ENCODE results near the gene ROR2.

ROR2 gene

GRCh38 chr9:91582181-91582580, 367.8 kb downstream of the ROR2 start:
- Histone ChIP-seq H3K4me3 (no peak overlapping the region), H3K27ac (no peak overlapping the region)
- no peak for TF ChIP-seq CTCF (IDR thresholded peaks at IDR 0.05)
- no peak for DNase-seq (ENCODE audit: low spot score)

GRCh38 chr9:91580136-91580535, 369.9 kb downstream of the ROR2 start:
- no peak for DNase-seq (ENCODE audit: low spot score)
- Histone ChIP-seq H3K27ac (no peak overlapping the region), H3K4me3 (no peak overlapping the region)
- TF ChIP-seq CTCF (IDR thresholded peaks at IDR 0.05), result no peak

GRCh38 chr9:91578911-91579310, 371.1 kb downstream of the ROR2 start:
- Histone ChIP-seq H3K27ac (no peak overlapping the region), H3K4me3 (no peak overlapping the region)
- TF ChIP-seq CTCF (IDR thresholded peaks at IDR 0.05), result no peak
- DNase-seq (ENCODE audit: low spot score), result no peak

- H3K27ac ChIP-seq, result no peak overlapping the region
- DNase-seq (ENCODE audit: low spot score), result no peak
- no peak overlapping the region for H3K4me3 ChIP-seq
- no peak for TF ChIP-seq CTCF (IDR thresholded peaks at IDR 0.05)
Measured at GRCh38 chr9:91577633-91578061, 372.4 kb downstream of the ROR2 start.

GRCh38 chr9:91572811-91573210, 377.2 kb downstream of the ROR2 start:
- no peak for TF ChIP-seq CTCF (IDR thresholded peaks at IDR 0.05)
- DNase-seq (ENCODE audit: low spot score), result no peak
- Histone ChIP-seq H3K27ac (no peak overlapping the region), H3K4me3 (no peak overlapping the region)

GRCh38 chr9:91572044-91572443, 378.0 kb downstream of the ROR2 start:
- Histone ChIP-seq H3K27ac (no peak overlapping the region), H3K4me3 (no peak overlapping the region)
- no peak for DNase-seq (ENCODE audit: low spot score)
- TF ChIP-seq CTCF (IDR thresholded peaks at IDR 0.05), result no peak

- DNase-seq (ENCODE audit: low spot score), result no peak
- H3K27ac ChIP-seq, result no peak overlapping the region
- no peak for TF ChIP-seq CTCF (IDR thresholded peaks at IDR 0.05)
- no peak overlapping the region for H3K4me3 ChIP-seq
Measured at GRCh38 chr9:91571036-91571435, 379.0 kb downstream of the ROR2 start.

Measured in coronary artery (tissue), 2 donors.